OCI-LY7 (cell line): Measurements from ENCODE around the gene TMEM132E. TPM values are rescaled to one million over a fixed set of nuclear protein-coding genes. Genes with fewer than 3 reads are reported as not detected.

Experiments used
- BruUV-seq: library from RNA; stranded (reverse); fragments of 400-500 nt; replicated peaks from 2 replicates; lab custom pipeline; 2021; lab: Mats Ljungman, UMichigan
- CTCF ChIA-PET: fragments of 300-600 bp; sonication (Branson Sonifier 250); formaldehyde crosslinking; loops from one replicate; lab custom pipeline; 2022; ENCODE audit warnings: antibody characterized with exemption; ENCODE audit not compliant: unreplicated experiment; lab: Charles Lee
- POLR2A ChIA-PET: fragments of 300-600 bp; sonication (Branson Sonifier 250); formaldehyde crosslinking; loops from one replicate; lab custom pipeline; 2022; ENCODE audit warnings: antibody characterized with exemption; lab: Charles Lee
- DNase-seq: peaks from one replicate; pipeline ENCODE4 v3.0.0-alpha.2; 2015; ENCODE audit warnings: low spot score
- H2AFZ ChIP-seq: fragments of 200-600 bp; sonication (generic), shearing (Covaris generic); 2 replicates; pipeline ENCODE4 v1.6.1; 2014; ENCODE audit warnings: mild to moderate bottlenecking, antibody characterized with exemption, low read length, moderate library complexity
- H3K27ac ChIP-seq: fragments of 200-600 bp; sonication (generic); 2 replicates; pipeline ENCODE4 v1.5.1; 2014; ENCODE audit warnings: mixed run types, low read depth, mild to moderate bottlenecking, moderate library complexity, low read length, inconsistent platforms; ENCODE audit not compliant: poor library complexity, severe bottlenecking
- H3K36me3 ChIP-seq: fragments of 200-600 bp; sonication (generic); 2 replicates; pipeline ENCODE4 v1.6.1; 2014; ENCODE audit warnings: mild to moderate bottlenecking, antibody characterized with exemption, low read length, moderate library complexity, mixed read lengths; ENCODE audit not compliant: insufficient read depth
- H3K4me1 ChIP-seq: fragments of 200-600 bp; sonication (generic); 2 replicates; pipeline ENCODE4 v1.5.1; 2014; ENCODE audit warnings: mild to moderate bottlenecking, low read length; ENCODE audit not compliant: insufficient read depth, poor library complexity, severe bottlenecking
- H3K4me2 ChIP-seq: fragments of 200-600 bp; sonication (generic); 2 replicates; pipeline ENCODE4 v1.6.1; 2014; ENCODE audit warnings: mild to moderate bottlenecking, low read length
- H3K4me3 ChIP-seq: fragments of 200-600 bp; sonication (generic); 2 replicates; pipeline ENCODE4 v1.5.1; 2014; ENCODE audit warnings: mild to moderate bottlenecking, low read depth, low read length; ENCODE audit not compliant: poor library complexity, severe bottlenecking
- H3K79me2 ChIP-seq: fragments of 200-600 bp; sonication (generic); 2 replicates; pipeline ENCODE4 v1.6.1; 2016; ENCODE audit warnings: low read depth, mild to moderate bottlenecking, low read length, moderate library complexity, mixed read lengths; ENCODE audit not compliant: insufficient read depth
- H3K9me2 ChIP-seq: fragments of 200-600 bp; sonication (generic); 2 replicates; pipeline ENCODE4 v1.6.1; 2016; ENCODE audit warnings: mild to moderate bottlenecking, low read length, mixed read lengths; ENCODE audit not compliant: insufficient read depth
- H3K9me3 ChIP-seq: fragments of 200-600 bp; sonication (generic); 2 replicates; pipeline ENCODE4 v1.6.1; 2014; ENCODE audit warnings: mild to moderate bottlenecking, mixed run types, low read length, mixed read lengths
- H4K20me1 ChIP-seq: fragments of 200-600 bp; sonication (generic); 2 replicates; pipeline ENCODE4 v1.6.1; 2014; ENCODE audit warnings: mild to moderate bottlenecking, antibody characterized with exemption, low read length, moderate library complexity, mixed read lengths; ENCODE audit not compliant: insufficient read depth
- CTCF ChIP-seq: fragments of 200-600 bp; sonication (generic); conservative IDR thresholded peaks from 2 replicates; pipeline ENCODE4 v1.5.1; 2014; ENCODE audit warnings: mild to moderate bottlenecking, antibody characterized with exemption, low read length, moderate library complexity, mixed read lengths
- EZH2phosphoT487 ChIP-seq: fragments of 200-600 bp; sonication (generic); IDR thresholded peaks from 2 replicates; pipeline ENCODE4 v1.6.1; 2018; ENCODE audit warnings: low read depth, borderline replicate concordance, mild to moderate bottlenecking, mixed run types, antibody characterized with exemption, low read length, moderate library complexity, mixed read lengths
- intact Hi-C: fragments of 100-400 bp; cut with micrococcal nuclease; formaldehyde crosslinking; loops from one replicate; pipeline ENCODE4 v1.10.0; 2022; ENCODE audit not compliant: unreplicated experiment
- total RNA-seq, 2 experiments: library from RNA; depleted of rRNA in 1 of 2; stranded (reverse); fragments of >200 nt in 1 of 2; shearing (Covaris generic) in 1 of 2; gene quantifications; 2 replicates each; pipeline ENCODE4 v1.2.3, GENCODE V29; 2014 to 2022

Gene TMEM132E
- total RNA-seq, 2 experiments from 2014 or later = not detected

GRCh38 chr17:34566201-34566600, 13.2 kb upstream of the TMEM132E start:
- TF ChIP-seq CTCF = no peak
- TF ChIP-seq EZH2phosphoT487 = no peak
- no peak overlapping the region for H3K27ac ChIP-seq
- no peaks in the 10 kb centered on the region for H3K9me2 ChIP-seq
- intact Hi-C loops = no loop called here
- ChIA-PET POLR2A (no interaction called here), CTCF (no interaction called here)
- no peaks in the 10 kb centered on the region for H3K36me3 ChIP-seq
- no peaks in the 10 kb centered on the region for H4K20me1 ChIP-seq
- no peak overlapping the region for H2AFZ ChIP-seq
- H3K4me2 ChIP-seq = no peak overlapping the region
- H3K9me3 ChIP-seq = no peaks in the 10 kb centered on the region
- H3K4me1 ChIP-seq = no peaks in the 10 kb centered on the region
- DNase-seq = no peak
- H3K4me3 ChIP-seq = no peak overlapping the region
- BruUV-seq = no TSS peak
- no peaks in the 10 kb centered on the region for H3K79me2 ChIP-seq

DNA sequence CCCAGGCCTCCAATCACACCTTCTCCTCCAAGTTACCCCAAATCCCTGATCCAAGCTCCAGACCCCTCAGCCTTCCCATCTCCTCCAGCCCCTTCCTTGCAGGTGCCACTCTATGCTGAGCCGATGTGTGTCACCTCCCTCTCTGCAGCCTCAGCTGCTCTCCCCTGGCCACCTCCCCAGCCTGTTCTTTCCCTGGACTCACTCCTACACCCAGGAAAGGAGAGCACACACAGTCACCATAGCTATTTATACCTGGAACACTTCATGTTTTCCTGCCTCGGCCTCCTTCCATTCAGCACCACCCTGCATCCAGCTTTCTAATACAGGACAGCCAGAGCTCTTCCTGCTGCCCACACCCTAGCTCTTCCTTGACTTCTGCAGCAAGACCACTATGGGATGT, 12.5 kb upstream of the TMEM132E start:
- Histone ChIP-seq H2AFZ (no peak overlapping the region), H3K4me2 (no peak overlapping the region), H3K9me2 (no peaks in the 10 kb centered on the region), H4K20me1 (no peaks in the 10 kb centered on the region), H3K9me3 (no peaks in the 10 kb centered on the region), H3K36me3 (no peaks in the 10 kb centered on the region), H3K4me3 (no peak overlapping the region), H3K79me2 (no peaks in the 10 kb centered on the region), H3K4me1 (no peaks in the 10 kb centered on the region), H3K27ac (no peak overlapping the region)
- TF ChIP-seq CTCF (no peak), EZH2phosphoT487 (no peak)
- DNase-seq = no peak
- intact Hi-C loops = no loop called here
- no TSS peak for BruUV-seq
- ChIA-PET POLR2A (no interaction called here), CTCF (no interaction called here)

DNA sequence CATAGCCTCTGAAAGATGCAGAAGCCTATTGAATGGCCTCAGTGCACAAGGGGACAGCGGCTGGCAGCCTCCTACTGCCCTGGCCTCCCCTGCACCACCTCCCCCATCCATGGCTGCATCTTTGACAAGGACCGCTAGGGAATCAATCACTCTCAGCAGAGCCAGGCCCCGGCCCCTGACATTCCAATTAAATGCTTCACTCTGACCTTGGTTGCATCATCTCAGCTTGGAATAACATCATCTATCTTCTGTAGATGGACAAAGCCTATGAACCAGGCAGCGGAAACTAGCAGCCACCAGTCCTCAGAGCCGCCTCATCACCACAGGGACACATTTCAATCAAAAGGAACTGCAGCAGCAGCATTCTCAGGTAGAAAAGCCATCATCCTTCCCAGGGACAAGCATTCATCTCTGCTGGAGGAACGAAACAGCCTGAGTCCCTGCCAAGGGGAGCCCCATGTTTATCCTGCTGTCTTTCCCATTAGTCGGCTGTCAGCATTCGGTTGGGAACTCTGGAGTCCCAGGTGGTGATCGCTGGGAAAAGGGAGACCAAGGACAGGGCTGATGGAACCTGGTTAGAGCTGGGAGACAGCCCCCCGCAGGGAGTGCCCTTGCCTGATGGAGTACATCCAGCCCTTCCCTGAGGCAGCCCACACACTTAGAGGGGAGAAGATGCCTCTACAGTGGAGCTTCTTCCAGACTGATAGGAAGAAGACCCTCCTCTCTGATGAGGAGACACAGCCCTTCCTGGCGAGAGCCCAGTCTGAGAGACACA, 11.5 kb upstream of the TMEM132E start:
- no peaks in the 10 kb centered on the region for H3K79me2 ChIP-seq
- no peak overlapping the region for H2AFZ ChIP-seq
- no peaks in the 10 kb centered on the region for H3K9me2 ChIP-seq
- ChIA-PET POLR2A (no interaction called here), CTCF (no interaction called here)
- no peak overlapping the region for H3K4me2 ChIP-seq
- H3K9me3 ChIP-seq = no peaks in the 10 kb centered on the region
- TF ChIP-seq EZH2phosphoT487 (no peak), CTCF (no peak)
- no peaks in the 10 kb centered on the region for H3K36me3 ChIP-seq
- no peaks in the 10 kb centered on the region for H3K4me1 ChIP-seq
- no peaks in the 10 kb centered on the region for H4K20me1 ChIP-seq
- intact Hi-C loops = no loop called here
- H3K4me3 ChIP-seq = no peak overlapping the region
- no TSS peak for BruUV-seq
- no peak overlapping the region for H3K27ac ChIP-seq
- no peak for DNase-seq
